OCI-LY7 (cell line): ENCODE measurements around the gene TYMP. TPM values are rescaled to one million over a fixed set of nuclear protein-coding genes. Genes with fewer than 3 reads are reported as not detected.

Experiments
- BruUV-seq: library from RNA; stranded (reverse); fragments of 400-500 nt; replicated peaks from 2 replicates; lab custom pipeline; 2021; lab: Mats Ljungman, UMichigan
- CTCF ChIA-PET: fragments of 300-600 bp; sonication (Branson Sonifier 250); formaldehyde crosslinking; loops from one replicate; lab custom pipeline; 2022; ENCODE audit warnings: antibody characterized with exemption; ENCODE audit not compliant: unreplicated experiment; lab: Charles Lee
- POLR2A ChIA-PET: fragments of 300-600 bp; sonication (Branson Sonifier 250); formaldehyde crosslinking; loops from one replicate; lab custom pipeline; 2022; ENCODE audit warnings: antibody characterized with exemption; lab: Charles Lee
- DNase-seq: peaks from one replicate; pipeline ENCODE4 v3.0.0-alpha.2; 2015; ENCODE audit warnings: low spot score
- H2AFZ ChIP-seq: fragments of 200-600 bp; sonication (generic), shearing (Covaris generic); 2 replicates; pipeline ENCODE4 v1.6.1; 2014; ENCODE audit warnings: mild to moderate bottlenecking, antibody characterized with exemption, low read length, moderate library complexity
- H3K27ac ChIP-seq: fragments of 200-600 bp; sonication (generic); 2 replicates; pipeline ENCODE4 v1.5.1; 2014; ENCODE audit warnings: mixed run types, low read depth, mild to moderate bottlenecking, moderate library complexity, low read length, inconsistent platforms; ENCODE audit not compliant: poor library complexity, severe bottlenecking
- H3K36me3 ChIP-seq: fragments of 200-600 bp; sonication (generic); 2 replicates; pipeline ENCODE4 v1.6.1; 2014; ENCODE audit warnings: mild to moderate bottlenecking, antibody characterized with exemption, low read length, moderate library complexity, mixed read lengths; ENCODE audit not compliant: insufficient read depth
- H3K4me1 ChIP-seq: fragments of 200-600 bp; sonication (generic); 2 replicates; pipeline ENCODE4 v1.5.1; 2014; ENCODE audit warnings: mild to moderate bottlenecking, low read length; ENCODE audit not compliant: insufficient read depth, poor library complexity, severe bottlenecking
- H3K4me2 ChIP-seq: fragments of 200-600 bp; sonication (generic); 2 replicates; pipeline ENCODE4 v1.6.1; 2014; ENCODE audit warnings: mild to moderate bottlenecking, low read length
- H3K4me3 ChIP-seq: fragments of 200-600 bp; sonication (generic); 2 replicates; pipeline ENCODE4 v1.5.1; 2014; ENCODE audit warnings: mild to moderate bottlenecking, low read depth, low read length; ENCODE audit not compliant: poor library complexity, severe bottlenecking
- H3K79me2 ChIP-seq: fragments of 200-600 bp; sonication (generic); 2 replicates; pipeline ENCODE4 v1.6.1; 2016; ENCODE audit warnings: low read depth, mild to moderate bottlenecking, low read length, moderate library complexity, mixed read lengths; ENCODE audit not compliant: insufficient read depth
- H3K9me2 ChIP-seq: fragments of 200-600 bp; sonication (generic); 2 replicates; pipeline ENCODE4 v1.6.1; 2016; ENCODE audit warnings: mild to moderate bottlenecking, low read length, mixed read lengths; ENCODE audit not compliant: insufficient read depth
- H3K9me3 ChIP-seq: fragments of 200-600 bp; sonication (generic); 2 replicates; pipeline ENCODE4 v1.6.1; 2014; ENCODE audit warnings: mild to moderate bottlenecking, mixed run types, low read length, mixed read lengths
- H4K20me1 ChIP-seq: fragments of 200-600 bp; sonication (generic); 2 replicates; pipeline ENCODE4 v1.6.1; 2014; ENCODE audit warnings: mild to moderate bottlenecking, antibody characterized with exemption, low read length, moderate library complexity, mixed read lengths; ENCODE audit not compliant: insufficient read depth
- EZH2phosphoT487 ChIP-seq: fragments of 200-600 bp; sonication (generic); IDR thresholded peaks from 2 replicates; pipeline ENCODE4 v1.6.1; 2018; ENCODE audit warnings: low read depth, borderline replicate concordance, mild to moderate bottlenecking, mixed run types, antibody characterized with exemption, low read length, moderate library complexity, mixed read lengths
- intact Hi-C: fragments of 100-400 bp; cut with micrococcal nuclease; formaldehyde crosslinking; loops from one replicate; pipeline ENCODE4 v1.10.0; 2022; ENCODE audit not compliant: unreplicated experiment
- total RNA-seq, 2 experiments: library from RNA; depleted of rRNA in 1 of 2; stranded (reverse); fragments of >200 nt in 1 of 2; shearing (Covaris generic) in 1 of 2; gene quantifications; 2 replicates each; pipeline ENCODE4 v1.2.3, GENCODE V29; 2014 to 2022
- TF ChIP-seq, protein P1 (sequence below): fragments of 200-600 bp; sonication (generic); conservative IDR thresholded peaks from 2 replicates; pipeline ENCODE4 v1.5.1; 2014; ENCODE audit warnings: mild to moderate bottlenecking, antibody characterized with exemption, low read length, moderate library complexity, mixed read lengths

Gene TYMP
- total RNA-seq, 2 experiments from 2014 or later = 3.9 to 4.0 TPM

DNA sequence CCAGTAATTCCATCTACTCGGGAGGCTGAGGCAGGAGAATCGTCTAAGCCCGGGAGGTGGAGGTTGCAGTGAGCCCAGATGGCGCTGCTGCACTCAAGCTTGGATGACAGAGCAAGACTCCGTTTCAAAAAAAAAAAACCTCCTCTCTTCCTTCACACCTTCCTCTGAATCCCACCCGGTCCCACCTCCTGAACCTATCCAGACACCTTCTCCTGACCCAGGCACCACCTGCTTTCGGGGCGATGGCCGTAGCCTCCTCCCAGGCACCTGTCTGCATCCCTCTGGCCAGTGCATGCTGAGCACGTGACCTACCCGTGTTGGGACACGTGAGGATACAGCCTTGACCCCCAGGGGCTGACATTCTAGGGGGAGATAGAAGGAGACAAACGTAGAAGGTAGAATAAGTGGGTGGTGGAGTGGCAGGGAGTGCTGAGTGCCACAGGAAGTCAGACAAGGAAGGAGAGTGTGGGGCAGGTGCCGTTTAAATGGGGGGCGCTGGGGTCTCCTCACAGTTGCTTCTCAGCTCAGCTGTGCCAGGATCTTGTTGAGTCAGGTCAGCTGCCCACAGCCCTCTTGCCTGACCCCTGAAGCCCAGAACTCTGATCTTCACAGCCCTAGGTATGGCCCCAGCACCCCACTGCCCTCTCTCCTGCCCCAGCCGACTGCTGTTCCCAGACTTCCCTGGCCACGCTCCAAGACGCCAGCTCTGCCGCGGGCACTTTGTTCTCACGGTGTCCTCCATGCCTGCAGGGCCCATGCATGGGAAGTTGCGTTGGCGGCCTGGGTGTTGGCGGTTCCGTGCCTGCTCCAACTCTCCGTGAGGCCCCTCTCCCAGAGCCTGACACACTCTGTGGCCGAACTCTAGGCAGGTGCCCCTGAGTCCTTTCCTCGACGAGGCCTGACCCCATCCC is 44.3 kb downstream of the TYMP start:
- no peak overlapping the region for H3K4me2 ChIP-seq
- no peaks in the 10 kb centered on the region for H3K9me2 ChIP-seq
- CTCF ChIA-PET = no interaction called here
- no peak for DNase-seq
- intact Hi-C loops = no loop called here
- no peaks in the 10 kb centered on the region for H4K20me1 ChIP-seq
- no TSS peak for BruUV-seq
- no peak overlapping the region for H2AFZ ChIP-seq
- no peak overlapping the region for H3K27ac ChIP-seq
- no peaks in the 10 kb centered on the region for H3K79me2 ChIP-seq
- POLR2A ChIA-PET = no interaction called here
- TF ChIP-seq, protein P1, sequence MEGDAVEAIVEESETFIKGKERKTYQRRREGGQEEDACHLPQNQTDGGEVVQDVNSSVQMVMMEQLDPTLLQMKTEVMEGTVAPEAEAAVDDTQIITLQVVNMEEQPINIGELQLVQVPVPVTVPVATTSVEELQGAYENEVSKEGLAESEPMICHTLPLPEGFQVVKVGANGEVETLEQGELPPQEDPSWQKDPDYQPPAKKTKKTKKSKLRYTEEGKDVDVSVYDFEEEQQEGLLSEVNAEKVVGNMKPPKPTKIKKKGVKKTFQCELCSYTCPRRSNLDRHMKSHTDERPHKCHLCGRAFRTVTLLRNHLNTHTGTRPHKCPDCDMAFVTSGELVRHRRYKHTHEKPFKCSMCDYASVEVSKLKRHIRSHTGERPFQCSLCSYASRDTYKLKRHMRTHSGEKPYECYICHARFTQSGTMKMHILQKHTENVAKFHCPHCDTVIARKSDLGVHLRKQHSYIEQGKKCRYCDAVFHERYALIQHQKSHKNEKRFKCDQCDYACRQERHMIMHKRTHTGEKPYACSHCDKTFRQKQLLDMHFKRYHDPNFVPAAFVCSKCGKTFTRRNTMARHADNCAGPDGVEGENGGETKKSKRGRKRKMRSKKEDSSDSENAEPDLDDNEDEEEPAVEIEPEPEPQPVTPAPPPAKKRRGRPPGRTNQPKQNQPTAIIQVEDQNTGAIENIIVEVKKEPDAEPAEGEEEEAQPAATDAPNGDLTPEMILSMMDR = peak; percentile 46
- TF ChIP-seq EZH2phosphoT487 = no peak
- no peaks in the 10 kb centered on the region for H3K9me3 ChIP-seq
- H3K36me3 ChIP-seq = no peaks in the 10 kb centered on the region
- no peak overlapping the region for H3K4me3 ChIP-seq
- peaks cover 11% of the 10 kb centered on the region for H3K4me1 ChIP-seq

DNA sequence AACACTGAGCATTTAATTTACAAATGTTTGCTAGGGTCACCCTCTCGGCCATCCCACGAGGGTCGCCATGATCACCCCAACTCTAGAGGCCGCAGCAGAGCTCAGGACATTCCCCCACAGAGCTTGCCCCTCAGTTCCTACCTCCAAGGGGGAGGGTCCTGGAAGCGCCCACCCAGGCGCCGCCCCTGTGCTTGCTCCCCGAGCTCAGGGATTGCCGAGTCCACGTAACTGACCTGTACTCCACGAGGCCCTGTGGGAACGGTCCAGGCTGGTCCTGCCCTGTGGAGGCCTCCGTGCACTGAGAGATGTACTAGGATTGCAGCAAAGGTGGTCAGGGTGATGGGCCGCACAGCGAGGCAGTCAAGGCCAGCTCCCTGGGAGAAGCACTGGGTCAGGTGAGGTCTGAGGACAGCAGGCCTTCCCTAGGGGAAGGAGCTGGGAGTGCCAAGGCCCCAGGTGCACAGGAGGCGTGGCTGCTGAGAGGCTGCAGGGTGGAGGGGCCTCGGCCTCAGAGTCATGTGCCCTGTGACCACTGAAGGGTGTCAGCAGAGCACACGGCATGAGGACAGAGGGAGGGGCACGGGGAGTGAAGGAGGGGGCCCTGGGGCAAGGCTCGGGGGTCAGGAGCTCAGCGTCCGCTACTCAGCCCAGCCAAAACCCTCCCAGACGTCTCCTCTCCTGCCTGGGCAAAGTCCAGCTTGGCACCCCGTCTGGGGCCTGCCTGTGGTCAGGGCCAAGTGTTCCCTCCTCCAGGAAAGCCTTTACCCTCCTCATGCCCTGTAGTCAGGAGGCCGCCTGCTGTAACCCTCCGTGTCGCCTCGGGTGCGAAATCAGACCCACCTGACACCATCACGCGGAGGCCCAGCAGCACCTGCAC is 45.6 kb downstream of the TYMP start:
- intact Hi-C loops = no loop called here
- Histone ChIP-seq H3K9me3 (no peaks in the 10 kb centered on the region), H3K4me2 (peak overlapping the region; percentile 30; the same call in 1 of the 2 replicates), H4K20me1 (no peaks in the 10 kb centered on the region), H3K27ac (no peak overlapping the region), H3K9me2 (no peaks in the 10 kb centered on the region), H3K79me2 (no peaks in the 10 kb centered on the region), H2AFZ (no peak overlapping the region), H3K4me1 (peaks cover 10% of the 10 kb centered on the region), H3K4me3 (no peak overlapping the region), H3K36me3 (no peaks in the 10 kb centered on the region)
- ChIA-PET CTCF (no interaction called here), POLR2A (no interaction called here)
- DNase-seq = no peak
- TF ChIP-seq EZH2phosphoT487 = no peak
- TF ChIP-seq, protein P1 = no peak
- no TSS peak for BruUV-seq
